GM18498 (cell line): ENCODE results near the gene NLRP6.

ENCODE experiments used
- ATAC-seq: cut with Tn5 transposase; IDR thresholded peaks from one replicate; pipeline ENCODE4 v1.9.1; 2021; ENCODE audit warnings: mild to moderate bottlenecking, moderate library complexity; ENCODE audit not compliant: unreplicated experiment

Gene NLRP6

GRCh38 chr11:255816-256215, 22.4 kb upstream of the NLRP6 start:
- ATAC-seq: no peak

- no peak for ATAC-seq
Observed at GRCh38 chr11:256952-257737, 21.1 kb upstream of the NLRP6 start.

GRCh38 chr11:257766-258493, 20.3 kb upstream of the NLRP6 start:
- ATAC-seq: no peak

GRCh38 chr11:259413-259812, 18.8 kb upstream of the NLRP6 start:
- no peak for ATAC-seq

GRCh38 chr11:261624-262023, 16.6 kb upstream of the NLRP6 start:
- ATAC-seq: no peak

GRCh38 chr11:266676-267439, 11.3 kb upstream of the NLRP6 start:
- ATAC-seq: no peak

GRCh38 chr11:267491-267994, 10.7 kb upstream of the NLRP6 start:
- ATAC-seq: no peak

GRCh38 chr11:268716-269145, 9.5 kb upstream of the NLRP6 start:
- peak; percentile 60 for ATAC-seq

- ATAC-seq: peak; percentile 67
Observed at GRCh38 chr11:269146-269890, 8.9 kb upstream of the NLRP6 start.

GRCh38 chr11:270451-271318, 7.5 kb upstream of the NLRP6 start:
- no peak for ATAC-seq

GRCh38 chr11:271319-271715, 6.9 kb upstream of the NLRP6 start:
- ATAC-seq: no peak

GRCh38 chr11:272195-272930, 5.8 kb upstream of the NLRP6 start:
- no peak for ATAC-seq

GRCh38 chr11:272931-273198, 5.3 kb upstream of the NLRP6 start:
- no peak for ATAC-seq

GRCh38 chr11:276219-276618, 2.0 kb upstream of the NLRP6 start:
- ATAC-seq: no peak

- no peak for ATAC-seq
Observed at GRCh38 chr11:279040-279965, 1.1 kb downstream of the NLRP6 start.

GRCh38 chr11:279966-280705, 1.9 kb downstream of the NLRP6 start:
- no peak for ATAC-seq

- no peak for ATAC-seq
Observed at GRCh38 chr11:280706-281485, 2.7 kb downstream of the NLRP6 start.
